NT2/D1 (cell line): ENCODE results near the gene ATP5PB.

Source experiments
- DNase-seq: peaks from one replicate; pipeline ENCODE4 v3.0.0-alpha.2; 2011; ENCODE audit warnings: low read depth, low spot score
- H3K27me3 ChIP-seq: 2 replicates; pipeline ENCODE4 v1.6.0; 2011; ENCODE audit warnings: mild to moderate bottlenecking; ENCODE audit not compliant: insufficient read length, insufficient read depth
- H3K36me3 ChIP-seq: 2 replicates; pipeline ENCODE4 v1.6.1; 2011; ENCODE audit warnings: mild to moderate bottlenecking, low read length, mixed read lengths; ENCODE audit not compliant: insufficient read depth, insufficient read length
- H3K4me1 ChIP-seq: 2 replicates; pipeline ENCODE4 v1.5.1; 2011; ENCODE audit not compliant: insufficient read depth, insufficient read length
- H3K4me3 ChIP-seq: 2 replicates; pipeline ENCODE4 v1.5.1; 2011; ENCODE audit warnings: low read depth; ENCODE audit not compliant: insufficient read length
- H3K9ac ChIP-seq: 2 replicates; pipeline ENCODE4 v1.6.0; 2011; ENCODE audit warnings: low read depth; ENCODE audit not compliant: insufficient read length
- H3K9me3 ChIP-seq: 2 replicates; pipeline ENCODE4 v1.5.1; 2011; ENCODE audit warnings: mild to moderate bottlenecking, low read length; ENCODE audit not compliant: insufficient read depth
- SUZ12 ChIP-seq: IDR thresholded peaks from 2 replicates; pipeline ENCODE4 v1.6.1; 2011; ENCODE audit not compliant: insufficient read length, insufficient read depth; ENCODE audit errors: extremely low read depth
- YY1 ChIP-seq: IDR thresholded peaks from 2 replicates; pipeline ENCODE4 v1.6.1; 2011; ENCODE audit not compliant: insufficient read length, insufficient read depth
- ZNF274 ChIP-seq: IDR thresholded peaks from 2 replicates; pipeline ENCODE4 v1.6.1; 2011; ENCODE audit warnings: mild to moderate bottlenecking, low read depth, low read length

ATP5PB gene

GRCh38 chr1:111414756-111415155, 34.5 kb upstream of the ATP5PB start:
- H3K36me3 ChIP-seq: peaks cover 3% of the 10 kb centered on the region
- no peaks in the 10 kb centered on the region for H3K9me3 ChIP-seq
- no peak for DNase-seq
- no peak for TF ChIP-seq ZNF274
- no peak for TF ChIP-seq SUZ12
- no peak for TF ChIP-seq YY1
- H3K4me3 ChIP-seq: no peak overlapping the region
- H3K4me1 ChIP-seq: no peaks in the 10 kb centered on the region
- no peaks in the 10 kb centered on the region for H3K27me3 ChIP-seq
- H3K9ac ChIP-seq: no peak overlapping the region

- H3K4me3 ChIP-seq: no peak overlapping the region
- no peaks in the 10 kb centered on the region for H3K4me1 ChIP-seq
- H3K27me3 ChIP-seq: no peaks in the 10 kb centered on the region
- no peaks in the 10 kb centered on the region for H3K9me3 ChIP-seq
- TF ChIP-seq ZNF274 (no peak), YY1 (no peak), SUZ12 (no peak)
- H3K36me3 ChIP-seq: peaks cover 3% of the 10 kb centered on the region
- no peak overlapping the region for H3K9ac ChIP-seq
- no peak for DNase-seq
Measured at GRCh38 chr1:111415461-111415860, 33.8 kb upstream of the ATP5PB start.

- peaks cover 3% of the 10 kb centered on the region for H3K36me3 ChIP-seq
- TF ChIP-seq YY1: no peak
- no peak for TF ChIP-seq ZNF274
- no peak for TF ChIP-seq SUZ12
- no peaks in the 10 kb centered on the region for H3K4me1 ChIP-seq
- H3K27me3 ChIP-seq: no peaks in the 10 kb centered on the region
- no peak overlapping the region for H3K4me3 ChIP-seq
- H3K9ac ChIP-seq: no peak overlapping the region
- DNase-seq: no peak
- no peaks in the 10 kb centered on the region for H3K9me3 ChIP-seq
Measured at GRCh38 chr1:111417755-111418154, 31.5 kb upstream of the ATP5PB start.

GRCh38 chr1:111419037-111419436, 30.2 kb upstream of the ATP5PB start:
- Histone ChIP-seq H3K27me3 (no peaks in the 10 kb centered on the region), H3K36me3 (peaks cover 3% of the 10 kb centered on the region), H3K9me3 (no peaks in the 10 kb centered on the region), H3K9ac (no peak overlapping the region), H3K4me1 (no peaks in the 10 kb centered on the region), H3K4me3 (no peak overlapping the region)
- no peak for DNase-seq
- TF ChIP-seq YY1: no peak
- TF ChIP-seq ZNF274: no peak
- no peak for TF ChIP-seq SUZ12

- no peaks in the 10 kb centered on the region for H3K36me3 ChIP-seq
- no peak overlapping the region for H3K9ac ChIP-seq
- H3K27me3 ChIP-seq: no peaks in the 10 kb centered on the region
- H3K4me1 ChIP-seq: no peaks in the 10 kb centered on the region
- H3K9me3 ChIP-seq: no peaks in the 10 kb centered on the region
- TF ChIP-seq YY1: no peak
- H3K4me3 ChIP-seq: no peak overlapping the region
- DNase-seq: no peak
Measured at GRCh38 chr1:111420377-111420776, 28.9 kb upstream of the ATP5PB start.

GRCh38 chr1:111422546-111423391, 26.5 kb upstream of the ATP5PB start:
- H3K27me3 ChIP-seq: no peaks in the 10 kb centered on the region
- no peak overlapping the region for H3K9ac ChIP-seq
- H3K4me3 ChIP-seq: no peak overlapping the region
- no peaks in the 10 kb centered on the region for H3K9me3 ChIP-seq
- no peaks in the 10 kb centered on the region for H3K36me3 ChIP-seq
- no peak for DNase-seq
- no peaks in the 10 kb centered on the region for H3K4me1 ChIP-seq
- TF ChIP-seq YY1 (no peak), ZNF274 (no peak)

- Histone ChIP-seq H3K4me3 (no peak overlapping the region), H3K9ac (no peak overlapping the region), H3K4me1 (no peaks in the 10 kb centered on the region), H3K36me3 (no peaks in the 10 kb centered on the region), H3K9me3 (no peaks in the 10 kb centered on the region), H3K27me3 (no peaks in the 10 kb centered on the region)
- TF ChIP-seq SUZ12 (no peak), ZNF274 (no peak), YY1 (no peak)
- no peak for DNase-seq
Measured at GRCh38 chr1:111424281-111424680, 25.0 kb upstream of the ATP5PB start.

- Histone ChIP-seq H3K9ac (no peak overlapping the region), H3K4me3 (no peak overlapping the region), H3K9me3 (no peaks in the 10 kb centered on the region), H3K36me3 (peaks cover 45% of the 10 kb centered on the region), H3K4me1 (no peaks in the 10 kb centered on the region), H3K27me3 (no peaks in the 10 kb centered on the region)
- no peak for TF ChIP-seq SUZ12
- no peak for TF ChIP-seq YY1
- TF ChIP-seq ZNF274: no peak
- no peak for DNase-seq
Measured at GRCh38 chr1:111436726-111437125, 12.5 kb upstream of the ATP5PB start.
